HG03439 (cell line): ENCODE results near the gene HYCC2.
"Not testable (repeated sequence)": the region's sequence is repeated elsewhere in the genome, so short reads cannot be mapped to it uniquely, and the experiment has no call there.

Experiments
- ATAC-seq: cut with Tn5 transposase; IDR thresholded peaks from one replicate; pipeline ENCODE4 v1.9.1; 2021; ENCODE audit warnings: mild to moderate bottlenecking, moderate library complexity; ENCODE audit not compliant: unreplicated experiment

The HYCC2 gene

DNA sequence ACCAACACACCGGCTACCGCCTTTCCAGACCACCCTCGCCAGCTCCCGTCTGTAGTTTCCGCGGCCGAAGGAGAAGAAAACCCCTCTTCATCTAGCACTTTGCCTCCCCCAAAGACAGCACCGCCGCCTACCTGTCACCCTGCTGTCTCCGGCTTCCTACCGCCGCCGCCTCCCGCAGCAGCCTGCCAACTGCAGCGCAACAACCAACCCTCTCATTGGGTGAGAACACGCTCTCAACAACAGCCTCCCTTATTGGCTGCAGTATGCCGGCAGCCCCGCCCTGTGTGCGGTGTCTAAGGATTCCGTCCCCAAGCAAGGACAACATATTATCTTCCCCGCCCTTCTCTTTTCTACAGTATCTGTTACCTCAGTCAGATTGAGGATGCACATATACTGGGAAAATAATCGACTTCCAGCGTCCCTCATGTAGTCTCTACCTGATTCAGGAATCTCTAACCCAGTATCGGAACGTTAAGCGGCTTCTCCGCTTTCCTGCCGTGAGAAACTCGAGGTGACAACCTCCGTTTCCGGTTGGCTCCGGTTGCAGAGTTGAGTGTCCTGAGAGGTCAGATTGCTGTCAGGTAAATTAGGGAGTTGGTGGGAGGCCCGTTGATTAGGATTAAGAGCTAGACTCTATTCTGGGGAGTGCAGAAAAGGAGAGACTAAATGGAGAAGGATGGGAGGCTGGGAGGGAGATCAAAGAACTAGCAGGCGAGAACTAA, at the start of gene HYCC2, which contains the start of gene NDUFB3:
Gene HYCC2, minus strand, starts transcription at position 193 of the 722 bp plus-strand sequence. CDS start 47,662 bp downstream, outside the sequence.
Gene NDUFB3, plus strand, starts transcription at position 523 of the 722 bp plus-strand sequence. CDS start 6,882 bp downstream, outside the sequence.
- peak; percentile 98 for ATAC-seq

DNA sequence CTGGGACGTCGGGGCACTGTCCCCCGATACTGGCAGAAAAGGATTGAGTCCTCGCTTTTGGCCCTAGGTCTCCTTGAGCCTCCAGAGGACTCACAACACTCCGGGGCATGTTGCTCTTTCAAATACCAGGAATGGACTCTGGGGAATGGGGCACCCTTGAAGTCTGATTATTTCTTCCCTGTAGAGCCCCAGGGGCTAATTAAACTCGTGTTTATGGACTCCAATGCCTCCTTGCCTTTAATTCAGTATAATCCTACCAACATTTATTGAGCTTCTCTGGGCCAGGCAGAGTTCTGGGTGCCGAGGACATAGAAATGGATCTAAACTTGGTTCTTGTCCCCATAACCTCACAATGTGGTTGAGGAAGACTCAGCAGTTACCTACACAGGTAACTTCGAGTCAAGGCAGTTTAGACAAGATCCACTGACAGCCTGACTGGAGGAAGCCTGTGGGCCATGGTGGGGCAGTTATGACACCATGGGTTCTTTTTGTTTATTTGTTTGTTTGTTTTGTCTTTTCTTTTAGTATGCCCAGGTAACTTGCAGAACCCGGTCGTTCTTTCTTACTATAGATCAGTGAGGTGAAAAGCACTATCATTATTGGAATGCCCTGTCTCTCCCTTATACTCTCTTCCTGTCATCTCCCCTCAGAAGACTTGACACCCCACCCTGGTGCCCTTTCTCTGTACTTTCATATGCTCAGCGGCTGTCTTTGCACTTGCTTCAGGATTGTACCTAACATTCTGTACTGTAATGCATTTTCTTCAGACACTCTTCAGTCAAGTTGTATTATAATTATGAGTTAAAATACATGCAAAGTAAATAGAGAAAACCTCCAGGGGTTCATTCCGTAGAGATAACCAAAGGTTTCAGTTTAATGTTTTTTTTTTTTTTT, 47.7 kb upstream of the HYCC2 start:
- no peak for ATAC-seq

DNA sequence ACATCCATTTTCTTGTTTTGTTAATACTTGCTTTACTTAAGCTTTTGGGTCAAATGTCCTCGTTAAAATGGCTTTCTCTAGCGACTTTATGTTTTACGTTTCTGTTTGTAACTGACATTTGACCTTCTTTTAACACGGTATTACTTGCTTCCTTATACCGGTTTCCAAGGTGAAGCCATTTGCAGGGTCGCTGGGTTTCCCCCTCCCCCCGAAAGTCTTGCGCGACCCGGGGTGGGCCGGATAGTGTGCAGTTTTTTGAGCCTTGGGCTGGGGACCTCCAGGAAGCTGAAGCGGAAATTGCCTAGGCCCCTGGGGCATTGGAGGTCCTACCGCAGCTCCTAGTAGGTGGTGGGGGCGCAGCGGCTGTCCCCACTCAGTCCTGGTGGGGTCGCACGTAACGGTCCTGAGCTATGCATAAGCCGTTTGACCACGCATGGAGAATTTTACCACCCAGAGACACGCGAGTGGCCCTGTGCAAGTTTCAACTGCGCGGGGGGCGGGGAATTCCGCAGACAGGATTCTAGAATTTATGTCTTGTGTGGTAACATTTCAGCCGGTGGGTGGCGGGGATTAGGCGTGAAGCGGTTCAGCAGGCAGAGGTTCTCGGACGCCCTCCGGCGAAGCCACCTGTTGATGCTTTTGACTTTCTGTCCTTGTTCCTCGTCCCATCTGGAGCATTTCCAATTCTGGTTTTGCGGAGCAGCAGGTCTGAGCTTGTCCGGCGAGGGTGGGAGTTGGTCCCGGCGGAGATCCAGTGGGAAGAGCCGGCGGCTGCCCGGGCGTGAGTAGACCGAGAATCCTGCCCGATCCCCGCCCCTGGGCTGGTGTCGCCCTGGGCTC, 46.9 kb upstream of the HYCC2 start:
- ATAC-seq = peak; percentile 46

DNA sequence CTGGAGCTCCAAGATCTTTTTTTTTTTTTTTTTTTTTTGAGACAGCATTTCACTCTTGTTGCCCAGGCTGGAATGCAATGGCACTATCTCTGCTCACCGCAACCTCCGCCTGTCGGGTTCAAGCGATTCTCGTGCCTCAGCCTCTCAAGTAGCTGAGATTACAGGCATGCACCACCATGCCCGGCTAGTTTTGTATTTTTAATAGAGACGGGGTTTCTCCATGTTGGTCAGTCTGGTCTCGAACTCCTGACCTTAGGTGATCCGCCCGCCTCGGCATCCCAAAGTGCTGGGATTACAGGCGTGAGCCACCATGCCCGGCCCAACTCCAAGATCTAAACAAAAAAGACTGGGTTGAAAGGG, 46.2 kb upstream of the HYCC2 start:
- not testable (repeated sequence) for ATAC-seq

DNA sequence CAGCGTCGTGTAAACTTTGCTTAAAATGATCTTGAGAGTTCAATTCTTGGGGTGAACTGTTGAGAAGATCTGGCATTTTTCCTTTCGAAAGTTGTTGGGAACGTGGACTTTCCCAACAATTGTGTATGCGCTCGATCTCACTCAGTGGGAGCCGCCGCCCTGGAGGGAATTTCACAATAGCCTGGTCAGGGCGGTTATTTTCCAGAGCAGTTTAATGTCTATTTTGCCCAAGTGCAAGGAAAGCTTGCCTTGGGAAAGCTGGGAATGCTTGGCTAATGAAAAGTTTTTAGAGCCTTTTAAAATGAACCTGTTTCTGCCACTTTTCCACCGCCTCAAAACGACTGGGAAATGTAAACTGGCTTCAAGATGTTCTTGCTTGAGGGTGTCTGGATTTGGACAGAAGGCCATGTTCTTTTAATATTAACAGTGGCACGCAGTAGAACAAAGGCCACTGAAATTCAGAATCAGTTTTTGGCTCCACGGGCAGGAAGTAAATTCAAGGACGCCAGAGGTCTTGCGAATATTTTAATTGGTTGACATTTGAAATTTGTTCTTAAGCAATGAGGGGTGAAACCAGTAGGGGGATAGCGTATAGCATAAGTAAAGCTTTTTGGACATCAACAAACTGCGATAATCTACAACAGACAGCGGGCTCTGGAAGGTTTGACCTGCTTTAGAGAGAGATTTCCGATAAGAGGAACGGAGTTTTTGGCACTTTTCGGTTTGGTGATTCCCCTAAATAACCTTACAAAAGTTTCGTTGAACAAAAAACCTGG, 45.7 kb upstream of the HYCC2 start:
- no peak for ATAC-seq

DNA sequence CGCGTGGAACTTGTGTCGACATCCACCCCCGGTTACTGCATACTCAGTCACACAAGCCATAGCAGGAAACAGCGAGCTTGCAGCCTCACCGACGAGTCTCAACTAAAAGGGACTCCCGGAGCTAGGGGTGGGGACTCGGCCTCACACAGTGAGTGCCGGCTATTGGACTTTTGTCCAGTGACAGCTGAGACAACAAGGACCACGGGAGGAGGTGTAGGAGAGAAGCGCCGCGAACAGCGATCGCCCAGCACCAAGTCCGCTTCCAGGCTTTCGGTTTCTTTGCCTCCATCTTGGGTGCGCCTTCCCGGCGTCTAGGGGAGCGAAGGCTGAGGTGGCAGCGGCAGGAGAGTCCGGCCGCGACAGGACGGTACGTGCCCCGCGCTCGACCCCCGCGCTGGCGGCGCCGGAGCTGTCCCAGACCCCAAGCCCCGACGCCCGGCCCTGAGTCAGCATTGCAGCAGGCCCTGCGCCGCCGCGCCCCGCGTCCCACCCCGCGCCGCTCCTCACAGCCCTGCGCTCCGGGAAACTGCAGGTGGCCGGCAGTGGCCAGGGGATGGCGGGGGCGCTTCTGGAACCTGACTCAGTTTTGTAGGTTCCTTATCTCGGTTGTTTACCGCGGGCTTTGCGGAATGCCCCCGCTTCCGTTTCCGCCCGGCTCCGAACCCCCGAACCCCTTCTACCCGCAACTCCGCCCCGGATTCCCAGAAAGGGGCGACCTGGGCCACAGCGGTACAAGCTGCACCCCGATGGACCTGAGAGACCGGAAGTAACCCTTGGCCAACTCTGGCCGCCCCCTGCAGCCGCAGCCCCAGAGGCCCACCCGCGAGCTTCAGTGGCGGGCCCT, 44.9 kb upstream of the HYCC2 start, which contains the start of gene CFLAR:
Gene CFLAR, plus strand, starts transcription at position 50 of the 844 bp plus-strand sequence. CDS start 13,702 bp downstream, outside the sequence.
- peak; percentile 37 for ATAC-seq

DNA sequence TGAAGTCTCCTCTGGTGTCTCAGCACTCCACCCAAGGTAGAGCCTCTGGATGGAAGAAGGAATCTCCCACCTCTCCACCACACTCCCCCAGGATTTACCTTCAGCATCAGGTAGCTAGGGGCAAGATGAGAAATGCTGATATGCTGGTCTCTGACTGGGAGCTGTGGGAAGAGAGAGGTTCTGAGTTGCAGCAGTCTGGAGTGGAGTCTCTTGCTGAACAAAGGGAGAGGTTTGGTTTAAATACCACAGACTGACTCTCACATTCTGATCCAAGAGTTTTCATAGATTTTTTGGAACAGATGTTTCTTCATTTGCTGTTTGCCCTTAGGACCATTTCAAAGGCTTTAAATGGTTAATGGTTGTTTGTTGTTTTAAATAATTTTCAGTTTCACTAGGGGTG, 43.4 kb upstream of the HYCC2 start:
- ATAC-seq = no peak

DNA sequence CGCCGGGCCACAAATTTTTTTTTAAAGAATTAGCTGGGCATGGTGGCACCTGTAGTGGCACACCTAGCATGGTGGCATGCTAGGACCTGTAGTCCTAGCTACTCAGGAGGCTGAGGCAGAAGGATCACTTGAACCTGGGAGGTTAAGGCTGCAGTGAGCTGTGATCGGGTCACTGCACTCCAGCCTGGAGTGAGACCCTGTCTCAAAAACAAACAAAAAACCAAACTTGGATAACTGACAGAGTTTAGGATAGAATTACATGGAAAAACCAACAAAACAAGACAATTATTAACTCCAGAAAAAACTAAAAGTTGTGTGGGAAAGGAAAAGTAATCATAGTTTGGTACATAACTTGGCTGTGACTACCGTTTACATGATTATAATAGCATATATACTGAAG, 42.9 kb upstream of the HYCC2 start:
- no peak for ATAC-seq

DNA sequence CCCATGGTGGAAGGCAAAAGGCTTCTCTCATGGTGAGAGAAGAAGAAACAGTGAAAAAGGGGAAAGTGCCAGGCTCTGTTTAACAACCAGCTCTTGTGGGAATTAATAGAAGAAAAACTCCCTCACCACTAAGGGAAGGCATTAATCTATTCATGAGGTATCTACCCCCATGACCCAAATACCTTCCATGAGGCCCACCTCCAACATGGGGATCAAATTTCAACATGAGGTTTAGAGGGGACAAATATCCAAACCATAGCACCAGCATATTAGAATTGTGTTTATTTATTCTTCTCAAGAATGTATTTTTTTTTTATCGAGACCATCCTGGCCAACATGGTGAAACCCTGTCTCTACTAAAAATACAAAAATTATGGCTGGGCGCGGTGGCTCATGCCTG, 39.6 kb upstream of the HYCC2 start:
- ATAC-seq = no peak

DNA sequence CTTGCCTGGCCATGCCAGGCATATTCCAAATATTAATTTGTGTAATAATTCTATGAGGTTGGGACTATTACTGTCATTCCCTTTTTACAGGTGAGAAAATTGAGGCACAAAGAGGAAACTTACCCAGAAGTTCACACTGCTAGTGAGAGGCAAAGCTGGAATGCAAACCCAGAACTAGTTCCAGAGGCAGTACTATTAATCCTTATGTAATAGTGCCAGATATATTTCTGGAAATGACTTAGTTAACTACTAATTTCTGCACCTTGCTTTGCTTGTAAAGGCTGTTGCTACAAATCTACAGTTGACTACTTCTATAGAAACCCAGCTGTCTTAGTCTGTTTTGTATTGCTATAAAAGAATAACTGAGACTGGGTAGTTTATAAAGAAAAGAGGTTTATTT, 39.1 kb upstream of the HYCC2 start:
- no peak for ATAC-seq

DNA sequence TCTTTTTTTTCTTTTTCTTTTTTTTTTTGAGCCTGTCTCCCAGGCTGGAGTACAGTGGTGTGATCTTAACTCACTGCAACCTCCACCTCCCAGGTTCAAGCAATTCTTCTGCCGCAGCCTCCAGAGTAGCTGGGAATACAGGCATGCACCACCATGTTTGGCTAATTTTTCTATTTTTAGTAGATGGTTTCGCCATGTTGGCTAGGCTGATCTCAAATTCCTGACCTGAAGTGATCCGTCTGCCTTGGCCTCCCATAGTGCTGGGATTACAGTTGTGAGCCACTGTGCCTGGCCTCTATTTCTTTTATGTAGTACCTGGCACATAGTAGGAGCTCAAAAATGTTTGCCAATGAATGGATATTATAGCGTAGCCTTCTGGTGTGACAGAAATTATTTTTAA, 37.7 kb upstream of the HYCC2 start:
- no peak for ATAC-seq

DNA sequence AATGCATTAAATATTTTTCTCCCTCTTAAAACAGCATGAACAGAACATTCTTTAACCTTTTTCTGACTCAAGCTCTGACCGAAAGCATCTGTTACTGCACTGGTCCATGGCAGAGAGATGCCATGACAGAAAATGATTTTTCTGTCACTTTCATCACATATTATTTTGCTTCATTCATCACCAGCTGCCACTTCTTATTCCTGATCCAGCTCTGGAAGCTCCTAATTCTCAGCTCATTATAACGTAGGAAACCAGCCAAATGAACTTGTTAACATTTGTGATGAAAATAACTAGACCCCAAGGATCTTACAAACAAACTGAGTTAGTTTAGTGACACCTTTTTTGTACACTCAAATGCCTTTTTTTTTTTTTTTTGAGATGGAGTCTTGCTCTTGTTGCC, 36.9 kb upstream of the HYCC2 start:
- no peak for ATAC-seq

DNA sequence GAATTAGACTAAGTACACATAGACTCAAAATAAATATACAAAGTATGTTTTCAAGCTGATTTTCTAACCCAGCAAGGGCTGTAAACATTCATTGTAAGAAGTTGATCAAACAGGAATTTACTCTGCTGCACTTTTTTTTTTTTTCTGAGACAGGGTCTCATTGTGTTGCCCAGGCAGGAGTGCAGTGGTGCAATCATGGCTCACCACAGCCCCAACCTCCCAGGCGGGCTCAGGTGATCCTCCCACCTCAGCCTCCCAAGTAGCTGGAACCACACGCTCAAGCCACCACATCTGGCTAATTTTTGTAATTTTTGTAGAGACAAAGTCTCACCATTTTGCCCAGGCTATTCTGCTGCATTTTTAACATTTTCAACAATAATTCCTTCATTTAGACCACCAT, 36.2 kb upstream of the HYCC2 start:
- ATAC-seq = no peak

DNA sequence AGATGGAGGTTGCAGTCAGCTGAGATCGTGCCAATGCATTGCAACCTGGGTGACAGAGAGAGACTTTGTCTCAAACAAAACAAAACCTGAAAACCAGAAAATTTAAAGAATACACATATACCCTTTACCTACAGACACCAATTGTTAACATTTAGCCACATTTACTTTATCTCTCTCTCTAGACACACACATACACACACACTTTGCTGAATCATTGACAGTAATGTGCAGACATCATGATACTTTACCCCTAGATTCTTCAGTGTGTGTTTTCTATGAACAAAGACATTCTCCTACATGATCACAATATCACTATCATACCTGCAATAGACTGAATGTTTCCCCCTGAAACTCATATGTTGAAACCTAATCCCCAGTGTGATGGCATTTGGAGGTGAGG, 34.3 kb upstream of the HYCC2 start:
- no peak for ATAC-seq

DNA sequence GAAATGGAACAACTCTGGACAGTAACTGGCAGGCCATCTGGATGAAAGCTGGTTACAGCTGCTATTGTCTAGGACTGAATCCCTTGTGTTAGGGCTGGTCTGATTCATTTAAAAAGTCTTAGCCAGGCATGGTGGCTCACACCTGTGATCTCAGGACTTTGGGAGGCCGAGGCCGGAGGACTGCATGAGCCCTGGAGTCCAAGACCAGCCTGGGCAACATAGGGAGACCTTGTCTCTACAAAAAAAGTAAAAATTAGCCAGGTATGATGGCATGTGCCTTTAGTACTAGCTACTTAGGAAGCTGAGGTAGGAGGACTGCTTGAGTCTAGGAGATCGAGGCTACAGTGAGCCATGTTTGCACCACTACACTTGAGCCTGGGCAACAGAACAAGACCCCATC, 29.0 kb upstream of the HYCC2 start:
- no peak for ATAC-seq

DNA sequence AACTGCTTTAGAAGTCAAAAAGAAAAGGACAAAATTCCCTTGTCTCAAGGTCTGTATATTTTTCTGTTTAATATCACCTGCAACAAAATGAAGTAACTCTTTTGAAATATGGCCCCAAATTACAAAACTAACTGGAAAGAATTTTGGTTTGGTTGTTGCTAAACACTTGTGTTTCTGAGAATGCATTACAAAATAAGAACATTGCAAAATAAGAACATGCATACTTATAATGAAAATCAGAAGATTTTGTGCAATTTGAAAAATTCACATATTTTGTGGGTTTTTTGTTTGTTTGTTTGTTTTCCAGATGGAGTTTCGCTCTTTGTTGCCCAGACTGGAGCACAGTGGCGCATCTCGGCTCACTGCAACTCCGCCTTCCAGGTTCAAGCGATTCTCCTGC, 22.1 kb upstream of the HYCC2 start:
- ATAC-seq = no peak

DNA sequence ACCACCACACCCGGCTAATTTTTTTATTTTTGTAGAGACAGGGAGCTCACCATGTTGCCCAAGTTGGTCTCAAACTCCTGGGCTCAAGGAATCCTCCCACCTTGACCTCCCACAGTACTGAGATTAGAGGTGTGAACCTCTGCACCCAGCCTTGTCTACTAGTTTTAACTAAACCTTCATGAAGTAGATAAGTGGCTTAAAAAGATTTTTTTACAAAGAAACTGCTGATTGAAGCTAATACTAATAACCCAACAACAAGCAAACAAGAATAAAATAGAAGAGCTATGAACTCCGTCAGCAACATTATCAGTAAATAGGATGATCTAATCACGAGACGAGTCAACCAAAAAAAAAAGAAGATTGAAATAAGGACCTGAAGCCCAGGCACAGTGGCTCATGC, 19.1 kb upstream of the HYCC2 start:
- no peak for ATAC-seq

DNA sequence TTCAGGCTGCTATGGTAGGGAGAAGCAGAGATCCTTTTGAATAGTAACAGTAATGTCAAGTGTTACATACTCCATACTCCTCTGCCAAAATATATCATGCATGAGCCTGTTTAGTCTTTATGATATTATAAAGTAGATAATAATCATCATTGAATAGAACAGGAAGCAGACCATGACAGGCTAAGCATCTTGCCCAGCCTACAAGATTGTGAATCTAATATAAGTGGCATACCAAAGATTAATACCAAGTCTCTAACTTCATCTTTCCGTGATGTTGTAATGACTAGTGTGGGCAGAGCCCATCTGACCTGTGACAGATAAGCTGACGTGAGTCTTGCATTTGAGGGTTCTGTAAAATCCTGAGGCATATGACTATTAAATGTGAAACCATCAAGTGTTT, 13.4 kb upstream of the HYCC2 start:
- no peak for ATAC-seq

DNA sequence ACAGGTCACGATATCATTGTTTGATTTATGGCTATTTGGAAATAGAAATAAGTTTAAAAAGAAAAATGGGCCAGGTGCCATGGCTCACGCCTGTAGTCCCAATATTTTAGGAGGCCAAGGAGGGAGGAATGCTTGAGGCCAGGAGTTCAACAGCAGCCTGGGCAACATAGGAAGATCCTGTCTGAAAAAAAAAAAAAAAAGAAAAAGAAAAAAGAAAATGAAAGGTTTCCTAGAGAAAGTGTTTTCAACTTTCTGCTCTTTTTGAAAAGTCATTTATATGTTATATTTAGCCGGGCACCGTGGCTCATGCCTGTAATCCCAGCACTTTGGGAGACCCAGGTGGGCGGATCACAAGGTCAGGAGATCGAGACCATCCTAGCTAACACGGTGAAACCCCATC, 3.5 kb upstream of the HYCC2 start:
- ATAC-seq = no peak
